GM12864 (cell line): Measurements from ENCODE around the gene CACNB2.
"Not testable (repeated sequence)": the region's sequence is repeated elsewhere in the genome, so short reads cannot be mapped to it uniquely, and the experiment has no call there.

Source experiments
- DNase-seq: peaks from one replicate; pipeline ENCODE4 v3.0.0-alpha.2; 2011; ENCODE audit warnings: low read depth
- H3K4me3 ChIP-seq: 2 replicates; pipeline ENCODE4 v1.5.1; 2011; ENCODE audit warnings: mild to moderate bottlenecking, low read depth, low read length, control low read depth
- TF ChIP-seq, protein P1 (sequence below): IDR thresholded peaks from 2 replicates; pipeline ENCODE4 v1.5.1; 2011; ENCODE audit warnings: low read depth, mild to moderate bottlenecking, moderate library complexity, low read length, control low read depth, inconsistent platforms; ENCODE audit errors: missing control alignments

Gene CACNB2

DNA sequence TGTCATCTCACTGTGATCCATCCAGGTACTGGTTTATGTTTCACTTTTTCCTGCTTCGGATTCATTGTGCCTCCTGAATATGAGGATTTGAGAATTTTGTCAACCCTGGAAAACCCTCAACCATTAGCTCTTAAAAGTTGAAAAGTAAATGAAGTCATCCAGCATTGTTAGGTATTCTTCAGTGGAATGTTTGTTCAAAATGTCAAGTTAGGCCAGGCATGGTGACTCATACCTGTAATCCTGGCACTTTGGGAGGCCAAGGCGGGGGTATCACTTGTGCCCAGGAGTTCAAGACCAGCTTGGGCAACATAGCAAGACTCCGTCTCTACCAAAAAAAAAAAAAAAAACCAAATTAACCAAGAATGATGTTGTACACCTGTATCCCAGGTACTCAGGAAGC lies 289.1 kb downstream of the CACNB2 start:
- no peak overlapping the region for H3K4me3 ChIP-seq
- TF ChIP-seq, protein P1, sequence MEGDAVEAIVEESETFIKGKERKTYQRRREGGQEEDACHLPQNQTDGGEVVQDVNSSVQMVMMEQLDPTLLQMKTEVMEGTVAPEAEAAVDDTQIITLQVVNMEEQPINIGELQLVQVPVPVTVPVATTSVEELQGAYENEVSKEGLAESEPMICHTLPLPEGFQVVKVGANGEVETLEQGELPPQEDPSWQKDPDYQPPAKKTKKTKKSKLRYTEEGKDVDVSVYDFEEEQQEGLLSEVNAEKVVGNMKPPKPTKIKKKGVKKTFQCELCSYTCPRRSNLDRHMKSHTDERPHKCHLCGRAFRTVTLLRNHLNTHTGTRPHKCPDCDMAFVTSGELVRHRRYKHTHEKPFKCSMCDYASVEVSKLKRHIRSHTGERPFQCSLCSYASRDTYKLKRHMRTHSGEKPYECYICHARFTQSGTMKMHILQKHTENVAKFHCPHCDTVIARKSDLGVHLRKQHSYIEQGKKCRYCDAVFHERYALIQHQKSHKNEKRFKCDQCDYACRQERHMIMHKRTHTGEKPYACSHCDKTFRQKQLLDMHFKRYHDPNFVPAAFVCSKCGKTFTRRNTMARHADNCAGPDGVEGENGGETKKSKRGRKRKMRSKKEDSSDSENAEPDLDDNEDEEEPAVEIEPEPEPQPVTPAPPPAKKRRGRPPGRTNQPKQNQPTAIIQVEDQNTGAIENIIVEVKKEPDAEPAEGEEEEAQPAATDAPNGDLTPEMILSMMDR, result no peak
- no peak for DNase-seq

DNA sequence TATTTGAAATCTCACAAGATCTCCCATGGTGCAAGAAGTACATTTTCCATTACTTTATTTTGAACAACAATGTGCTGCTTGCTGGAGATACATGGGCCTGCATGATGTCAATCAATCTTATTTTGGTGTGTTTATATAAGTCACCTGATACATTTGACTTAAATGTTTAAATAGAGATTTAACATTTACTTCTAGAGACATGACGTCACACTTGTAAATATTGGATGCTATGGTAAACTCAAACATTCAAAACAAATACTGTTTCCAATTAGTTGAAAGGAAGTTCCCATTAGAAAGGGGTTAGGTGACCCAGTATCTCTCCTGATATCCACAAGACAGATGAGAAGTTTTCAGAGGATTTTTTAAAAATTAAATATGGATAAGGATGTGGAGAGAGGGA lies 296.7 kb downstream of the CACNB2 start:
- TF ChIP-seq, protein P1, result no peak
- no peak for DNase-seq
- H3K4me3 ChIP-seq, result no peak overlapping the region

DNA sequence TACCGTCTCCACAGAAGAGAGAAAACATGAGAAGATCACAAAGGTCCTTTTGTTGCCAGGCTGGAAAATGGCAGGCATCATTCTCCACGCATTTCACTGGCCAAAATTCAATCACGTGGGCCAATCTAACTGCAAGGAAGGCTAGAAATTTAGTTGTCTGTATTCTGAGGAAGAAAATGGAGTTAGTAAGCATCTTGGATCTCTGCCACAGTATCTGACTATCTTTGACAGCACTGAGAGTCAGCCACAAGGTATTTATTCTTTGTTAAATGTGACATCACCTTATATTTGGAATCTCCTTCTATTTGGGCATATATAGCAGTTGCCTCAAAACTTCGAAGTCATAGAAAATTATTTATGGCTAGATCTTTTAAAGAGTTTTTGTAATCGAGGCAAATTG lies 297.3 kb downstream of the CACNB2 start:
- no peak for DNase-seq
- no peak overlapping the region for H3K4me3 ChIP-seq
- TF ChIP-seq, protein P1, result no peak

DNA sequence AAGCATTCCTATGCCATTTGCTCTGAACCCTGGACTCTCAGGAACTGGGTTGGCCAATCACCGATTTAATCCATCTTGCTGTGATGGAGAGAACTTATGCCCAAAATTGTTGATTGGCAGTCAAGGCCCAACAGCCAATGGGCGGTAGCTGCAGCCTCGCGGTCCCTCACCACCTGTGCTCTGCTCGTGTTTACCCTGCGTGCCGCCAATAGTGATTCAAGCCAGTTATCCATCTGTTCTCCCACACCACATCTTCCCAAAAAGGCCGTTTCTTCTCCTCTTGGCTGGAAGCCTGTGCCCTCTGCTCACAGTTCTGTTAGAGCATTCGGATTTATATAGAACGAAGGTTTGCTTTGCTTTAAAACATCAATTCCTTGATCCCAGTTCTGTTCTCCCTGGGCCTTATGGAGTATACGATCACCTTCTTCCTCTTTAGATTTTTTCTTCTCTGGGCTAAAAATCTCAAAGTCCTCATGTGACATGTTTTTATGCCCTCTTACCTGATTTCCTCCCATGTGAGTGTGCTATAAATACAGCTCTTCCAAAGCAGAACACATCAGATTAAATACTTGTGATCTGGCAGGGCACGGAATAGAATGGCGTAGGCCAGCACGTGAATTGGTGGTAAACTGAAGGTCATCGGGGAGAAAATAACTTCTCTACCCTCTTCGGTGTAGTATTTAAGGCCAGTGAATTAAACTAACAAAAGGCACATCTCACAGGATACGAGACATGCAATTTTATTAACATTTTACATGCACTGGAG lies 298.3 kb downstream of the CACNB2 start:
- TF ChIP-seq, protein P1, result no peak
- H3K4me3 ChIP-seq, result no peak overlapping the region
- DNase-seq, result no peak

DNA sequence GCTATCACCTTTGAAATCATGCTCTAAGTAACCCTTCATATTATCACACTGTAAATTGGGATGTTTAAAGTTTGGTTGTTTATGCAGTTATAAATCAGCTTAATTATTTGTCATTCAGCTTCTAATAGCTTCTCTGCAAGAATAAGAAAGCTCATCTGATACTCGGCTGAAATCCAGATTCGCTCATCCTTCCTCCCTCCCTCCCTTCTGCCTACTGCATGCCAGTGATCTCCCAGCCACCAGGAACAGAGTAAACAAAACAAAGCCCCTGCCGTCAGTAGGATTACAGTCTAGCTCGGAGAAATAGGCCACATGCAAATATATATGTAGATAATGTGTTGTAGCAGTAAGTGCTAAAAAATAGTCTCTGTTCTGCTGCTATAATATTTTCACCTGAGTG lies 299.4 kb downstream of the CACNB2 start:
- no peak for DNase-seq
- H3K4me3 ChIP-seq, result no peak overlapping the region
- TF ChIP-seq, protein P1, result no peak

DNA sequence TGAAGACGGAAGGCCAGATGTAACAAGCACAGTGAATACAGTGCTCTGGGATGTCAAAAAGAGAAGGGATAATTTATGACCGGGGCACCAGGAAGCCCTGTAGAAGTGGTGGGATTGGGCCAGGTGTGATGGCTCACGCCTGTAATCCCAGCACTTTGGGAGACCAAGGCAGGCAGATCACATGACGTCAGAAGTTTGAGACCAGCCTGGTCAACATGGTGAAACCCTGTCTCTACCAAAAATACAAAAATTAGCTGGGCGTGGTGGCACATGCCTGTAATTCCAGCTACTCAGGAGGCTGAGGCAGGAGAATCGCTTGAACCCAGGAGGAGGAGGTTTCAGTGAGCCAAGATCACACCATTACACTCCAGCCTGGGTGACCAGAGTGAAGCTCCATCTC lies 305.4 kb downstream of the CACNB2 start:
- DNase-seq, result not testable (repeated sequence)

DNA sequence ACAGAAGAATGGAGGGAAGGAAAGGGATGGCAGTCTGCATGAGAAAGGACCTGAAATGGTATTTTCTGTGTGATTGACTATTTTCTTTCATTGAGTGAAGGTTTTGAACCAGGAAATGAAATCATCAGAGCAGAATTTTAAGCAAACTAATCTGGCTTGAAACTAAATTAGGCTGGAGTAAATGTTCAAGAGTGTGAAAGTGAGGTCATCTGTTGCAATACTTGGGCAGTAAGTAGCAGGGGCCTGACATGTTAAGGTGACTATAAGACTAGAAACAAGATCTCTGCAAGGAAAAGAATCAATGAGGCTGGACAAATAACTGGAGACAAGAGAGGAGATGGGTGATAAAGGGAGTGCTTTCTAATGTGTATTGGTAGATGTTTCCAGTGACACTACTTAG lies 306.0 kb downstream of the CACNB2 start:
- DNase-seq, result no peak
- TF ChIP-seq, protein P1, result no peak
- H3K4me3 ChIP-seq, result no peak overlapping the region

More for the DNA sequence above, 305.4 kb downstream of the CACNB2 start:
- H3K4me3 ChIP-seq, result not testable (repeated sequence)

DNA sequence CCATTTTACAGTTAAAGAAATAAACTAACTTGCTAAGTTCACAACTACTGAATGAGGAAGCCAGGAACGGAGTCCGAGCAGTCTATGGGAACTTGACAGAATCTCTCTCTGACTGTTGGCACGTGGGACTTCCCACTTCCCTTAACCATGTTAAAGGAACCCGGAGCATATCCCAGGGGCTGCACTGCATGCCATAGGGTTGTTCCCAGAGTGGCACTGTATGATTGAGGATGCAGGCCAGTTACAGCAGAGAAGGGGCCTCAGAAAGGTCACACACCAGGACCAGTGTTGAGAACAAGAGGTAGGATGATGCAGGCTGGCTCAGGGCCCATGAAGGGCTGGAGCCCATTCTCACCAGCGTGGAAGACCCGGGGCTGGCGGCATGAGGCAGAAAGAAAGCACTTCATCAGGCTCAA lies 309.4 kb downstream of the CACNB2 start:
- TF ChIP-seq, protein P1, result no peak
- H3K4me3 ChIP-seq, result no peak overlapping the region
- DNase-seq, result no peak
